NCI-H2227 (cell line): ENCODE data around the gene PRLR.

Source experiments
- DNase-seq: peaks from one replicate; lab custom pipeline; 2025; ENCODE audit not compliant: unreplicated experiment; lab: John Stamatoyannopoulos, UW

Gene PRLR

DNA sequence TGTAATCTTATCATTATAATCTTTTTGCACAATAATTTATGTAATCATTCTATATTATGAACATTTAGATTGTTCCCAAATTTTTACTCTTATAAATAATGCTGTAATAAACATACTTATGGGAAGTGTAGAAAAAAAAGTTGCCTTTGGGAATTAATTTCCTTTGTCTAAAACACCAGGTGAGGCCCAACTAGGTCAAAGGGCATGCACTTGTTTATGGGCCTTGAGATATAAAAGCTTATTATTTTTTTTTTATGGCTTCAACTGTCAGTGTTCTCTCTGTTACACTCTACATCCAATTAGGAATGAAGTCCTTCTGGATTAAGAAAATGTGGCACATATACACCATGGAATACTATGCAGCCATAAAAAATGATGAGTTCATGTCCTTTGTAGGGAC lies 6.5 kb upstream of the PRLR start:
- no peak for DNase-seq

DNA sequence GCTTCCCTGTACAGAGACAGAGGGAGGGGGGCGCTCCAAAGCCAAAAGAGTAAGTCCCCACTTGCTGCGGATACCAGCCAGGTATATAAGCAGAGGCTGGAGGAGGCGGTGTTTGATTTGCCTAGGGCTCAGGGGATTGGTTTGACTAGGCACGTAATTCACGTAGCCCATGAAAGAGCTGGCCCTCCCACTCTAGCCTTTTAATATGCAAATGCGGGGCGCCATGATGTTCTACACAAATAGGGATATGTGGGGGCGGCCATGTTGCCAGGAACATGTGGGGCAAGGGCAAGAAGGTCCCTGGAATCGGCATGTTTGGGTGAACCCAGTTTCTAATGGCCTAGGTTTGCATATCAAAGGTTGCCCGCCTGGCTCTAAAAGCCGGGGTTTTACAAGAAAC lies 3.3 kb upstream of the PRLR start:
- no peak for DNase-seq

DNA sequence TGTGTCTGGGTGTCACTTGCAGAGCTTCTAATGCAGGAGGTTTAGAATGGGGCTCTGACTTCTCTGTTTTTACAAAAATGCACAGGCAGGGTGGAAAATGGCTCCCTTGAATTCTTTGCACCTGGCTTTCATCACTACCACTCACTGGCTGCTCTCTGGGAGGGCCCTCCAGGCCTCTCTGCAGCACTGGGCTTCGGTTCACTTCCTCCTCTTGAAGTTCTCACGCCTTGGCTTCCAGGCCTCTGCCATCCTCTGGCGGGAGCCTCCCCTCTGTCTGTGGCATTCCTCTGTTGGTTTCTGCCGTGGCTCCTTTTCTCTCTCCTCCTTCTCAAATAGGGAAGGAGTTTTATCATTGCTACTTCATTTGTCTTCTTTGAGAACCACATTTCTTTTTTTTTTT lies 2.8 kb upstream of the PRLR start:
- DNase-seq: no peak

DNA sequence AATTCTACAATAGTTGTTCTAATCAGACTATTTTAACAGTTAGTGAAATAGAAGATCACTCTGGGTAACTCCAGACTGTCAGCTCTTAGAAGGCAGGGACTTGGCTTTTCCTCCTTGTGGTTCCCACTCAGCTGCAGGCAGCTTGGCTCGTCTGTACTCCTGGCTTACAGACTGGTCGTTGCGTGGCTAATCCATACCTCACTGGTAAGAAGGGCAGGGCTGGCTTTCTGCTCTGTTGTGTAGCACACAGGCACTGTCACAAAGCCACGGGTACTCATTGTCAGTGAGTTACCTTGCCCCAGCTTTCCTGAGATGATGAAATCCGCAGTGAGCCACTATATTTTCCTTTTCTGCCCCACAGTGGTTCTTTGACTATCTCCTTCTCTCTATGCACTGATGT lies 1.8 kb upstream of the PRLR start:
- no peak for DNase-seq

DNA sequence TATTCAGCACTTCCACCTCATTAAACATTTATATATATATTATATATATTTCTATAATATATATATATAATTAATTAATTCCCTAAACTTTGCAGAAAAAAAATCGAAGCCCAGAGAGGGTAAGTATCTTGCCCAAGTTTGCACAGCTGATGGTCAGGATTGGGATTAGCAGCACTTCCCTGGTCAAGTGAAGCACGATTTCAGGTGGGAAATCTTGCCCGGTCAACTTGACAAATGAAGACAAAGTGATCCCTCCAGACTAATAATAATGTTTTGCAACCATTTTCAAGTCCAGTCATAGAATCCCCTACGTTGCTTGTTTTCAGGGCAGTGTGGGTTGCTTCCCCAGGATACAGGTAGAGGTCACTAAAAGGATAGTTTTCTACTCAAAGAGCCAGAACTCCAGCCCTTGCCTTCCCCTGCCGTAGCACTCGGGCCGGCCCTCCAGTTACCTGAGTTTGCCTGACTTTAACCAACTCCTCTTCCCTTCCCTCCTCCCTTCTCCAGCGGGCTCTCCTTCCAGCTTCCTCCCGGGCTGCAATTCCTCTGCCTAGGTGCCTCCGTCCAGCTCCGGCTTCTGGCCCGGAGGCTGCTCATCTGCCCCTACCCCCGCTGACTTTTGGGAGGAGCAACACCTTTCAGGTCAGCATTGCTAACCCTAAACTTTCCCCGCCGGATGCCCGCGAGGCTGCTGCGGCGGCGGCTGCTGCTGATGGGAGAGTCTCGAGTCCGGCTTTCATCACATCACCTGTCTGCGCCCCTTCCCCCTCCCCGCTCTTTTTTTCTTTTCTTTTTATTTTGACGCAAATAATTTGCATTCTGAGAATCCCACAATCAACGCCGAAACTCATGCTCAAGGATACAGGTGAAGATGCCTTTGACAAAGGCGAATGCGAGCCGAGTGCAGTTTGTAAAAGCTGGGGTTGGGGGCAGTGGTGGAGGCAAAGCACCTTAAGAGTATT lies 930 bp downstream of the PRLR start:
- DNase-seq: no peak

DNA sequence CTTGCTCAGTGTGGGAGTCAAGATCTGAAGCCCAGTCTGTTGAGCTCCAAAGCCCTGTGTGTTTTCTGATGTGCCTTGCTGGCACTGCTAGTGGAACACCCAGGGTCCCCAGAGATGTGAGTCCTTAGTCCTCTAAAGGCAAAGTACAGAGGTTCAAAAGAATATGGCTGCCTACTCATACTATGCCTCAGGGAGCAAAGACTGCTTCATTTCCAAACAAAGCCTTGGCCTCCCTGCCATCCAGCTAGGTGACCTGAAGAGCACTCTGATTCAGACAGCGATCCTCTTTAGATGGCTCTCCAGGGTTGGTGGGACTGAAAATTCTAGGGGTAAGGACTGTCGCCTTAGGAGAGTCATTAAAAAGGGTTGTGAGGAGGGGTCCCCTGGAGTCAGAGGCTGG lies 2.0 kb downstream of the PRLR start:
- no peak for DNase-seq

DNA sequence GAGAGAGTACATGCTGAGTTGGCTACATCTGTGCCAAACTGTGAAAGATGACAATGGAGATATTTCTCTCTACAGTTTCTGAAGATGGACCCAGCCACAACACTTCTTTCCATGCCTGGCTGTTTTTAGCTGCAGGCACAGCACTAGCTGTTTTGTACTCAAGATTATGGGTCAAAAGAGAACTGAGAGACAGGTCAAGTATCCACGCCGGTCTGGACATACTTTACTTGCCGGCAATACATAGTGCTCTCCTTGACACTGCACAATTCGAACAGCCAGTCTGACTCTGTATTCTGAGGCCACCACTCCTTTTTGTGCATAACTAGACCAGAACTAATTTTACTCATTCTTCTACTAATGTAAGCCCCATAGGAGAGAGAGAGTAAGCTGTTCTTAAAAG lies 2.6 kb downstream of the PRLR start:
- DNase-seq: no peak

DNA sequence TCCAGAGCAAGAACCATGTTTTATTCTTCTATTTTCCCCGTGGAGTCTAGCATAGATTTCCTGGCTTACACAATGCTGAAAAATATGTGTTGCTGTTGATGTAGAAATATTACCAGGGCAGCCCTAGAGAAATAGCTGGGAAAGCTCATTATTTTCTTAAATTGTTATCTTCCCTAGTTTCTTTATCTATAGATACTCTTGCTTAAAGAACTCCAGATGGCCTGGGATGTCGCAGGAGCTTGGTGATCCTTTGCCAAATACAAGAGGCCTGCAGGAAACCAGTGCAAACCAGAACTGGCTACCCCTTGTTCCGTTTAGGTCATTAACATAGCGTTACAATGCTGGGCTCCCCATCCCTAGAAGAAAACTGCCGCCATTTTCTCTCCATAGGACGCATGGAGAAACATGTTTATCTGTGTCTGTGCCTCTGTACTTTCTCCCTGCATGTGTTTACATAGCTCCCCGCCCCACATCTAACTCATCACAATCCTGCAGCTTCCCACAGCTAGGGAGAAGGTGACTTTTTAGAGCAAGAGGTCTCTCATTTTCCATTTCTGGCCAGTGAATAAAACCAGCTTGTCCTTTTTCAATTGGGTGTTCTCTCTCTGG lies 6.4 kb downstream of the PRLR start:
- DNase-seq: no peak

DNA sequence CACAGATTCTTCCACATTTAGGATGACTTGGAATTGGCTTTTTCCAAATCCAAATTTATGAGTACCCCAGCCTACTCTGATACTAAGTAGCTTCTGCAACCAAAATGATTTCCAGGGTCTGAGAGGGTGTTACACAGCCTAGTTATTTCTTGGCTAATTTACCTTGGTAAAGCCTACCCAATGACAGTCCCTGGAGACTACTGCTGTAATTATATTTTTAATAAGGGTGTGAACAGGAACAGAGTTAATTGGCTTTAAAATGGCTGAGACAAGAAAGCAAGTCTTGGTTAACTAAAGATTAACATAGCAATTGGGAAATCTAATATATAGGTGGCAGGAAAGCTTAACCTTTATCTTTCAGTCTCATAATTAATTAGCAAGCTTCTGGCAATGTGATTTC lies 9.3 kb downstream of the PRLR start:
- DNase-seq: no peak

DNA sequence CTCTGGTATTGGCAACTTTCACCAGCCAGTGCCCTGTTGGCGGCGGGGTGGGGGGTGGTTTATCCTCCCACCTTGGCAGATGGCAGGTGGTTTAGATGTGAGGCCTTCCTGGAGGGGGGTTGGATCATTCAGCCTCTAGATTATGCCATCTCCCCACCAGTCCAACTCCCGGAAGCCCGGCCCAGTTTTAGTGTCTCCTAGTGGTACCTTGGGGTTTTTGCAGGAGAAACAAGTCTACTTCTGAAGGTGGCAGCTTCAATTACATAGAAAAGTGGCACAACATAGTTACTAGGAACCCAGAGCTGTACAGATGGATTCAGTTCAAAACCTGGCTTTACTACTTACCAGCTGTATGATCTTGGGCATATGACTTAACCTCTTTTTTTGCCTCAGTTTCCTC lies 11.3 kb downstream of the PRLR start:
- no peak for DNase-seq

DNA sequence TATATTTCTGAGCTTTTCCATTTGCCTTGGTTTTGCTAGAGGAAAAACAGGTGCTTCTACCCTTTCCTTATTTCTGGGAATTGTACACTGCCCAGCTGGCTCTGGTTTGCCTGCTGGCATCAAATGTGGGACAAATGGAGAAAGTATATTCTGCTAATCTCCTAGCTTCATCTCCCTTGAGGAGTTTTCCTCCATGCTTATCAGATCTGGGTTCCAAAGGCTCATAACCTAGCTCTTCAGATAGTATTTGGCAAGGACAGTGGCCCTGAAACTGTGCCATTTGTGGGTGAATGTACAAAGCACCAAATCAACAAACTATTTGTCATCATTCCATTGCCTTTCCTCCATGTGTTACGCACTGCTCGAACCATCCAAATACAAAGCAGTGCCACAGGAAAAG lies 16.2 kb downstream of the PRLR start:
- DNase-seq: no peak

DNA sequence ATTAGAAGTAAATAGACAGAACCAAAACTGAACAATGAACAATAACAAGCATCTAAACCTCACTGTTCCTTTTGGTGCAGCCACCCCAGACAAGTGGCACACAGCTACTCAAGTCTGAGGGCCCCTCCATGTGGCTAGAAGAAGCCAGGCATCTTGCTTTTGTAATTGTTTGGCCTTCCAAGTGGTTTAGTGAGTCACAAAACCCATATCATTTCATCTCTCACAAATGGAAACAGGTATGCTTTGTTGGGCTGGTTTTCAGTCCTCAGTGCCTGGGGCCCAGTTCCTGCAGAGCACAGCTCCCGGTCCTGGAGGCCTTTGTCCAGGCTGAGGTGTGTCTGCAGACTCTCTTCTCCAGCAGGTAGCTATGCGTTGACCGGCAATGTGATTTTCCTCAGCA lies 16.7 kb downstream of the PRLR start:
- DNase-seq: no peak

DNA sequence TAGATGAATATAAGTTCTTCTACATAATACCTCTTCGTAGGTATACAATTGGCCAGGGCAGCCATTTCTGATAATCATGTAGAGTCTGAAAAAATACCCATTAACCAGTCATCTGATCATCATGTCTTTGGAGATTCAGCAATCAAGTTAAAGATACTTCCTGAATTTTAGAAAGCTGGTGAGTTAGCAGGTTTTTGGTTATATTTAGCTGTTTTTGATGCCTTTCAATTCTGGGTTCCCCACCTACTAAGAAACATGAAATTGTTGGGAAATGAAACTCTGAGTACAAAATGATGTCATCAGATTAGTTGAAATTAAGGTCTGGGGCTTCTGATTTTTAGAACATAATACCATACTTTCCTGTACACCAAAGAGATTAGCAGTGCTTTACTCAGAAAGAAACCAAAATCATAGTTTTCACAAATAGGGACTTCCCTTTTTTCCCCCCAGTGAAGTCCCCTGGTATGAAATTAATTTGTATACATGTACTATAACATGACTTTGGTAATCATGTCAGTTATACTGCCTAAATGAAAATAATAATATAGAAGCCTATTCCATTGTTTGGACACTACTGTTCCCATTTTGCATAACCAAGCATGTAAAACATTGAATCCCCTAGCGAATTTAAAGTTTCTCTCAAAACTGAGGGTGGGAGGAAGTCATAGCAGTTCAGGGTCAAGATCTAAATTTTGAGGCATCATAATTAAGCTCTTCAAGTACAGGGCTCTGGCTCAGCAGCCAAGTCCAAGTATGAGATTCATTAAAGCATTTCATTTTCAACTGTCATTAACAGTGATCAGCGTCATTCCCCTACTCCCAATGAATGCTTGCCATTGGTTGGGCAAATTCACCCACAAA lies 17.9 kb downstream of the PRLR start:
- no peak for DNase-seq

DNA sequence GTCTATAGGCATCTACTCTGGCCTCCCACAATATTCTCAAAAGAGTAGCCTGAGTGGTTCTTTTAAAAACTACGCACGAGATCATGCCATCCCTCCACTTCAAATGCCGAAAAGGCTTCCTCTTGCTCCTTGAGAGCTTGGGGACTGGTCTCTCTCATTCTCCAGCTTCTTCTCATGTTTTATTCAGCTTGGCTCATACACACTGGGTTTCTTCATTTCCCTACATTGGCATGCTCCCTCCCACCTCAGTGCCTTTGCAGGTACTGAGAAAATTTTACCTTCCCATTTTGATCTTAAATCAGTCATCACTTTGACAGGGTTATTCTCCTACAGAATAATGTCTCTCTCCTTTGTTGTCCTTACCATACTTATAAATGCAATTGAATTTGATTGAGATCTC lies 20.4 kb downstream of the PRLR start:
- no peak for DNase-seq

DNA sequence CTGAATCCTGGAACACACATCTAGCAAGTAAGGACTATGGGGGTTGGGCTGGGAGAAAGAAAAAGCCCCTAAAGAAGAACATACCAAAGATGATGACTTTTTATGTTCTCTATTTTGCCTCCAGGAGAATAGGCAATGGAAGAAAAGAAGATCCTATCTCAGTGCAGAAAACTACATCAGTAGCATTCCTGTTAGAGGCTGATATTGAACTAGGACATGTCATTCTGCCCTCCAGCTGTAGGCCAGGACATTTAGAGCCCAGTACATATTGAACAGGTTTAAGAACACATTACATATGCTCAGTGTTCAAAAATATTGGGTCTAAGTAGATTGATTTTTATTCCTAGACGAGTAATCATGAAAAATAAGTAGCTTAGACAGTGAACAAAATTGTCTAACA lies 24.7 kb downstream of the PRLR start:
- DNase-seq: no peak

DNA sequence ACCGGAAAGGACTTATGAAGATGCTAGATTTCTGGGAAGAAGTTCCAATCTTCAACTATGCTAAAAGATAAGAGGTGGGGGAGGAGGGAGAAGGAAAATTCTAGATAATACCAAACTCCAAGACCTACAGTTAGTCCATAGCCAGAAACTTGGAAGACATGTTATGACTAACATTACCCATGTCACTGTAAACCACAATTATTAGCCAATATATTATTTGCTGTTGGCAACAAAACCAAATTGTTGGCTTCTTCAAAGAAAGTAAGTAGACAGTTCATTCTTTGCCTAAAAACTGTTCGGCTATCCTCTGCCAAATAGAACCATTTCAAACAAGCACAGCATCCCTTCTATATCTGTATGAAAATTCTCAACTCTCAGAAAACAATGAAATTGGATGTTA lies 25.1 kb downstream of the PRLR start:
- DNase-seq: no peak

DNA sequence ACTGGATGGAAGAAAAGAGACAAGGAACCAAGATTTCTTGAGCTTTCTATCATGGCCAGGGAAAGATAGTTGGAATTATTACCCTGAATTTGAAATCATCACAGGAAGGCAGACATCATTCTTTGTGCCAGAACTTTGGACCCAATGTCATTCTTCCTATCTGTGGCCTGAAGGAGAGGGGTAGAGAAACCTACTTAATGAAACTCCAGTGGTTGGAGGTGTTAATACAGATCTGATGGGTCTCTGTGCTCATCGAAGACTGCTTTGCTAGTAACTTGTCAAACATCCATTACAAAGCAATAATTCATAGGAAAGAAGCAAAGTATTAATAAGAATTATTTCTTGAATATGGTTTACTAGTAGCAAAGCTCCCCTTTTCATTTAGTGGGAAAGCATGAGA lies 26.9 kb downstream of the PRLR start:
- no peak for DNase-seq

DNA sequence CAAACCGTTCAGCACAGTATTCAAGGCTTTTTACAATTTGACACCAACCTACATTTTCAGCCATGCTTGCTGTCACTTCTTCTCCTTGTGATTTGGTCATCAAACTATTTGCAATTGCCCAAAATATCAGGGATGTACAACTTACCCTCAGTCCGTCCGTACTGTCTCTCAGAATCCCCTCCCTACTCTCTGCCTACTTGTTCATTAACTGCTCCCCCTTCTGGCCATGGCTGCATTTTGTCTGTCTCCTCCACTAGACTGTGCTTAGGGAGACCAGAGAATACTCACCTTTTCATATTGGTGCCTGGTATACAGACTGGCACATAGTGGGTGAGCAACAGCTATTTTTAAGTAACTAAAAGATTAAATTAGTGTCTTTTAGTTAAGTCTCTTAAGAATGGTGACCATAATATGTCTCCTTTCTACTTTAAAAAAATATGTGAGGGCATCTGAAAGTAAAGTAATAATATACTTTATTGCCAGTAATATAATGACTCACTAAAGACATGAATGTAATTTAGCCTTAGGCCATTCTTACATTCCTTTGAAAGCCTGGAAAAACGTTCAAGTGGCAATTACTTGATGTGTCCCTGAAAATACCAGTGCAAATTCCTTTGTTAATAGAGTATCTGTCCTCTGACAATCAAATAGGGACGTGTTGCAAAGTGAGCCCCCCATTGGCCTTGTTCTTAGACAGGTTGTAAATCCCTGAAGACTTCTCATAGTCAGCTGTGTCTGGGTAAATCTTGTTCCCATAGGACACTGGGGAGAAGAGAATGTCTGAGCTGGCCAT lies 27.8 kb downstream of the PRLR start:
- peak; percentile 11 for DNase-seq

DNA sequence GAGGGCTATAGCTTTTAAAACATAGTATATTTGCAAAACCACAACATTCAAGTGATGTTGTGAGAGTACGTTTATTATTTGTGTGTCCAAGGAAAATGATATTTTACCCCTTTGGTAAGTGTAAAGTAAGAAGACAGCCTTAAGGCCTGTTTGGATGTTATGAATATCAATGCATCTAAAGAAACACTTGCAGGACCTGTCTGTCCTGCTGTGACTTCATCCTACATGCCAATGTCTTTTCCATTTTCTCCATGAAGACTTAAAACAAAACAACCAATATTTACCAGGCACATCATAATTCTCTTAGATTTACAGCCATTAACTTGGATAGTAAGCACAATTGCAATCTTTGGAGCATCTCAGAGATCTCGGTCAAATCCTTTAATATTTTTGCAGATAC lies 29.0 kb downstream of the PRLR start:
- DNase-seq: no peak

DNA sequence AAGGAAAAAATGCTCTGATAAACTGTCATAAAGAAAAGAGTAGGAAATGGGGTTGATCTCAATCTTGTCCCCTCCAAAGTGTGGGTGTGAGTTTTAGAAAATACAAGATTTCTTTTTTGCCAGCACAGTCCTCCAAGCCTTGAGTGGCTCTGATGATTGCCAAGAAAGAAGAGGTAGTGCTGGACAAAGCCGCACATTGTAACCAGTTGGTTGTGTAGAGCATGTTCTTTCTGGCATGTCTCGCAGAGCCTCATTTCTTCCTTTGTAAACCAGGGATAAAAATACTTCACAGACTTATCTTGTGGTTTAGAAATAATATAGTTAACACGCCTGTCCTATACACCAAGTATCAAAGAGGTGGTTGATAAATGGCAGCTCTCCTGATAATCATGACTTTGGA lies 30.4 kb downstream of the PRLR start:
- DNase-seq: no peak

DNA sequence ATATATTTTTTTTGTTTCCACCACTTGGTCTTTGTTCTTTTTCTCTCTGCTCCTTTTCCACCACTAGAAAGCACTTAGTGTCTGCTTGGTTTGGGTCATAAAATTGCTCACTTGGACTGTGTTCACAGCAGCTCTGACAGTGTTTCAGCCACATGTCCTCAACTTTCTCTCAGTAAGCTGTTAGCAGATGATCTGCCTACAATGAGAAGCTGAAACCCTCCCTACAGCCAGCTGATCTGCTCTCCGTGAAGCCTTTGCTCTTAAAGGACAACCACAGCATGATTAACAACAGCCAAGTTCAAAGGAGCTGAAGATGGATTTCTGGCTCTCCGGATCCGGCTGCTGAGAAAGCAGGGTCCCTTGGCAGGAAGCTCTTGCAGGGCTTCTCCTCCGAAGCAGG lies 31.6 kb downstream of the PRLR start:
- no peak for DNase-seq
